HG03159 (cell line): ENCODE measurements around the gene TMPRSS12.
"Not testable (repeated sequence)": the region's sequence is repeated elsewhere in the genome, so short reads cannot be mapped to it uniquely, and the experiment has no call there.

ENCODE experiments used
- ATAC-seq: cut with Tn5 transposase; IDR thresholded peaks from one replicate; pipeline ENCODE4 v1.9.1; 2021; ENCODE audit warnings: mild to moderate bottlenecking, moderate library complexity; ENCODE audit not compliant: unreplicated experiment

TMPRSS12 gene

DNA sequence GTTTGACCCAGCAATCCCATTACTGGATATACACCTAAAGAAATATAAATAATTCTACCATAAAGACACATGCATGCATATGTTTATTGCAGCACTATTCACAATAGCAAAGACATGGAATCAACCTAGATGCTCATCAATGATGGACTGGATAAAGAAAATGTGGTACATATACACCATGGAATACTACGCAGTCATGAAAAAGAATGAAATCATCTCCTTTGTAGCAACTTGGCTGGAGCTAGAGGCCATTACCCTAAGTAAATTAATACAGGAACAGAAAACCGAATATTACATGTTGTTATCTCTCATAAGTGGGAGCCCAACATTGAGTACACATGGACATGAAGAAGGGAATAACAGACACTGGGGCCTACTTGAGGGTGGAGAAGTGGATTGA, 13.0 kb downstream of the TMPRSS12 start:
- ATAC-seq = not testable (repeated sequence)

DNA sequence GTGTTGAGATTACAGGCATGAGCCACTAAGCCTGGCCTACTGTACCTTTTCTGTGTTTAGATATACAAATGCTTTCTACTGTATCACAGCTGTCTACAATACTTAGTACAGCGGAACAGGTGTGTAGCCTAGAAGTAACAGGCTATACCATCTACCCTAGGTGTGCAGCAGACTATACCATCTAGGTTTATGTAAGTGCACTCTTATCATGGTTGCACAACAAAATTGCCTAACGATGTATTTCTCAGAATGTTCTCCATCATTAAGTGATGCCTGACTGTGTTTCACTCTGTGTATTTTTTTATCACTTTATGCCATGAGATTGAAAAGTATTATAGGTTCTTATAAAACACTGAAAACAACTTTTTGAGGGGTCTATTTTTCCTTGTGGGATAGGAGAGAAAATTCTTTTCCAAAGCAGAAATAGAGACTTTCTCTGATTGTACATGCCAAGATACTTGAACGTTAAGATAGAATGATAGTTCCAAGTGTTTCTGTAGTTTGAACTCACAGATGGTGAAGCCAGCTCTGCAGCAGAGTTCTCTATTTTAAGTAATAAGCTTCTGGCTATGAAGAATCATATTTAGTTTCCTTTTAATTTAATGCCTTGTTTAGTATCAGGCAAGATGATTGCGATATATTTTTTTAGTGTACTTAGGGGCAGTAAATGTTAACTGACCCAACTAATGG, 17.0 kb downstream of the TMPRSS12 start:
- no peak for ATAC-seq

DNA sequence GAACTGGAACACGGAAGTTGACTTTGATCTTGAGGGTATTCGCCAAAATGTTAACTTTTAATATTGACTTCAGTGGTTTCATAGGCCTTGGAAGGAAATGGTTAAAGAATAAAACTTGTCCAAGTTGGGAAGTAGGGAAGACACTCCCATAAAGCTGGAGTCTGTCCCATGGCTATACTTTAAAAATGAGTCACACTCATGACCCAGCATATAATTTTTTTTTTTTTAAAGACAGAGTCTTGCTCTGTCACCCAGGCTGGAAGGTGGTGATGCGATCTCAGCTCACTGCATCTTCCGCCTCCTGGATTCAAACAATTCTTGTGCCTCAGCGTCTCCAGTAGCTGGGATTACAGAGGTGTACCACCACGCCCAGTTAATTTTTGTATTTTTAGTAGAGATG, 19.6 kb downstream of the TMPRSS12 start:
- no peak for ATAC-seq

DNA sequence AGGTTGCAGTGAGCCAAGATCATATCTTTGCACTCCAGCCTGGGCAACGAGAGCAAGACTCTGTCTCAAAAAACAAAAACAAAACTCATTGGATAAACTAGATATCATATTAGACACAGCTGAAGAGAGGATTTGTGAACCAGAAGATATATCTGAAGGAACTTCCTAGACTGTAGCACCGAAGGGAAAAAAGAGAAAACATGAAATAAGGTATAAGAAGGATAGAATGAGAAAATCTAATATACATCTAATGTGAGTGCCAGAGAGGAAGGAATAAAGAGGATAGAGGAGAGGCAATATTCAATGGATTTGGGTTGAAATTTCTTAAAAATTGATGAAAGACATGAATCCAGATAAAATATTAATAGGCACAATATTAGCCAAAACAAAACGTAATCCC, 22.5 kb downstream of the TMPRSS12 start:
- ATAC-seq = no peak

DNA sequence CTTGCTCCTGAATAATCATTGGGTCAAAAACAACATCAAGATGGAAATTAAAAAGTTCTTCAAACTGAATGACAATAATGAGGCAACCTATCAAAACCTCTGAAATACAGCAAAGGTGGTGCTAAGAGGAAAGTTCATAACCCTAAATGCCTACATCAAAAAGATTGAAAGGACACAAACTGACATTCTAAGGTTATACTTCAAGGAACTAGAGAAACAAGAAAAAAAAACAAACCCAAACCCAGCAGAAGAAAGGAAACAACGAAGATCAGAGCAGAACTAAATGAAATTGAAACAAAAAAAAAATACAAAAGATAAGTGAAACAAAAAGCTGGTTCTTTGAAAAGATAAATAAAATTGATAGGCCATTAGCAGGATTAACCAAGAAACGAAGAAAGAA, 26.2 kb downstream of the TMPRSS12 start:
- ATAC-seq = not testable (repeated sequence)

DNA sequence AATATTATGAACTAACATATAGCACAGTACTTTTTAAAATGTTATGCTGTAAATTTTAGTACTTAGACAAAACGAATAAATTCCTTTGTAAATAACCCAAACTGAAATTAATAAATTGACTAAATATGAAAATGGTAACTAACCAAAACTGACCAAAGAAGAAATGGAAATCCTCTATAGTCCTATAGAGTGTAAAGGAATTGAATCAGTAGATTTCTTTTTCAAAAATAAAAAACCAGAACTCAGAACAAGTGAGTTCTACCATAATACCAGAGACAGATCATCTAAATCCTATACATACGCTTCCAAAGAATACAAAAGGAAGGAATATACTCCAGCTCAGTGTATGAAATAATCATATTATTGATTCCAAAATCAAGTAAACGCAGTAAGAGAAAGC, 39.8 kb downstream of the TMPRSS12 start:
- no peak for ATAC-seq

DNA sequence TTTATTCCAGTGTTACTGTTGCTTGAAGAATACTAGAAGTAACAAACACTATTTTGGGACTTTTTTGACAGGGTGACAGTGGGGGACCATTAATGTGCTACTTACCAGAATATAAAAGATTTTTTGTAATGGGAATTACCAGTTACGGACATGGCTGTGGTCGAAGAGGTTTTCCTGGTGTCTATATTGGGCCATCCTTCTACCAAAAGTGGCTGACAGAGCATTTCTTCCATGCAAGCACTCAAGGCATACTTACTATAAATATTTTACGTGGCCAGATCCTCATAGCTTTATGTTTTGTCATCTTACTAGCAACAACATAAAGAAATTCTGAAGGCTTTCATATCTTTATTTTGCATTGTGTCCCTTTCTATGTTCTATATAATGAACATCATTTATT, 44.5 kb downstream of the TMPRSS12 start:
- no peak for ATAC-seq

DNA sequence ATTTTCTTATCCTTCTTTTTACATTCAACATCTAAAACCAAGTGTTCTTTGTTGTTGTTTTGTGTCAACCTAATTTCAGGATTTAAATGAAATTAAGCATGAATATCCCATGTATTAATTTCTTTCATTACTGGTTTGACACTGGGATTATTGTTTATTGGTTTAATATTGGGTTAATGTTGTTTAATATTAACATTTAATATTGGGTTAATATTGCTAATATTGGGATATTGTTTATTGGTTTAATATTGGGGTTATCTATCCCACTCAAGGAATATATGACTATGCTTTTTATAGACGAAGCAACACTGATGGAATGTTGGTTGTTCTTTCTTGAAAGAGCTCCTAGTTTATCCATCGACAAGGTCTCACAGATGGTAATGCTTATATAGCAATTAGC, 45.9 kb downstream of the TMPRSS12 start:
- ATAC-seq = no peak

DNA sequence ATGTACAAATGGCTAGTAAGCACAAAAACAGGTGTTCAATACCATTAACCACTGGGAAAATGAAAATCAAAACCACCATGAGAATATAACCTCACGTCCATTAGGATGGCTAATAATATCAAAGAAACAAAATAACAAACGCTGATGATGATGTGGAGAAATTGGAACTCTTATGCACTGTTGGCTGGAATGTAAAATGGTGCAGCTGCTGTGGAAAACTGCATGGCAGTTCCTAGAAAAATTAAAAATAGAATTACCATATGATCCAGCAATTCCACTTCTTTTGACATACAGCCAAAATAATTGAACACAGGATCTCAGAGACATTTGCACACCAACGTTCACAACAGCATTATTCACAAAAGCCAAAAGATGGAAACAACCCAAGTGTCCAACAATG, 51.5 kb downstream of the TMPRSS12 start:
- no peak for ATAC-seq

DNA sequence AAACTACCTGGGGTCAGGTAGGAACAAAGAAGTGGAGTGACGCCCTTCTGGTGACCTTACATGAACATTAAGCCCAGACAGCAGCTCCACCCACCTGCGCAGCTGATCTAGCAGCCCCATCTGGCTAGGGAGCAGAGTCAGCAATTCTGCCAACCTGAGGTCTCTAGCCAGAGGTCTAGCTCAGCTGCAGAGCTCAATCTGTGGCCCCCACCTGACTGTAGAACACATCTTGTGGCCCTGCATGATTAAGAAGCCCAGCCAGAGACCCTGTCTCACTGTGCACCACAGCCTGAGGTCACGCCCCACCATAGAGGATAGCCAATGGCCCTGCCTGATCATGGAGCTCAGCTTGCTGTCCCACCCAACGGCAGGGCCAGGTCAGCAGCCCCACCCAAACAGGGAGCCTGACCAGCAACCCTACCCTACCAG, 59.0 kb downstream of the TMPRSS12 start:
- ATAC-seq = no peak

DNA sequence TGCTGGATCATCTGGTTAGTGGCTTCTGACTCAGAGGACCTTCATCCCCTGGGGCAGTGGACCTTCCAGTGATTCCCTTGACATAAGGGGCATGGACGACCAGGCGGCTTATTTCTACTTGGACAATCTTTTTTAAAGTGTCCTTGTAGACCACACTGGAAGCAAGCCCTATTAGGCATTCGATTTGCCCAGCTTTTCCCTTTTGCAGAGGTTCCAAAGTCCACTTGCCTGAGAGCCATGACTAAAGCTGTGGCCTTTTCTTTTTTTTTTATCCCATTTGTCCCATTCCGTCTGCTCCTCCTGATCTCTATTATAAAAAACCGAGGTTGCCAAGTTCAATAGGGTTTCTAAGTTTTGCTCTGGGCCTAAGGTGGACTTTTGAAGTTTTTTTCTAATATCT, 65.8 kb downstream of the TMPRSS12 start:
- not testable (repeated sequence) for ATAC-seq

DNA sequence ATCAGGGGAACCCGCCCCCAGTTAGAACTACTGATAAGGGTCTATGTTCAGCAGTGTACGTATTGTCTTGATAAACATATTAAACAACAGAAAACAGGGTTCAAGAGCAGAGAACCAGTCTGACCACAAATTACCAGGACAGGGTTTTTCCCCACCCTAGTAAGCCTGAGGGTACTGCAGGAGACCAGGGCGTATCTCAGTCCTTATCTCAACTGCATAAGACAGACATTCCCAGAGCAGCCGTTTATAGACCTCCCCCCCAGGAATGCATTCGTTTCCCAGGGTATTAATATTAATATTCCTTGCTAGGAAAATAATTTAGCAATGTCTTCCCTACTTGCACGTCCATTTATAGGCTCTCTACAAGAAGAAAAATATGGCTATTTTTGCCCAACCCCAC, 69.6 kb downstream of the TMPRSS12 start:
- ATAC-seq = not testable (repeated sequence)

DNA sequence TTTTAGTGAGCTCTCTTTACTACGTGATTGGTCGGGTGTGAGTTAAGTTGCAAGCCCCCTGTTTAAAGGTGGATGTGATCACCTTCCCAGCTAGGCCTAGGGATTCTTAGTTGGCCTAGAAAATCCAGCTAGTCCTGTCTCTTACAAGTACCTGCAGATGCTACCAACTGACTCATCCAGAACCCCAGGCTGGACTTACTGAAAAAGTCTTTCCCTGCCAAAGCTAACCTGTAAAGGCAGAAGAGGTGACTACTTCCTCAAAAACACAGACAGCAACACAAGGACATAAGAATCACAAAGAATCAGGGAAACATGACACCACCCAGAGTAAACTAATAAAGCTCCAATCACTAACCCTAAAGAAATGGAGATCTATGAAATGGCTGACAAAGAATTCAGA, 70.5 kb downstream of the TMPRSS12 start:
- no peak for ATAC-seq

DNA sequence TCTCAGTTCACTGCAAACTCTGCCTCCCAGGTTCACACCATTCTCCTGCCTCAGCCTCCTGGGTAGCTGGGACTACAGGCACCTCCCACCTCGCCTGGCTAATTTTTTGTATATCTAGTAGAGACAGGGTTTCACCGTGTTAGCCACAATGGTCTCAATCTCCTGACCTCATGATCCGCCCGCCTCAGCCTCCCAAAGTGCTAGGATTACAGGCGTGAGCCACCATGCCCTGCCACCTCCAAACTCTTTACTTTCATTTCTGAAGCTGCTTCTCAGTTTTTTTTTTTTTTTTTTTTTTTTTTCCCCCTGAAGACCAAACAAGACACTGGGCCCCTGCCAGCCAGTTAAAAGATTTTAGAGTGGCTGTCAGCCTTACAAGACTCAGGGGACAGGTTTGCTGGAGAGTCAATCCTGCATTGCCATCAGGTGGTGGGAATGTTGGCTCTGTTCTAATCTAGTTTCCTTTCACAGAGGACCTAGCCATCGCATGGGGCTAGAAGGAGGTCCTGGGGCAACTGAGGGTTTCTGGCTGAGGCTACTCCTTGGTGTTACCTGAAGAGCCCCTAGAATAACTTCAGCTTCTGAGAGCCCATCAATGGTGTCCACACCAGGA, 72.3 kb downstream of the TMPRSS12 start:
- no peak for ATAC-seq

DNA sequence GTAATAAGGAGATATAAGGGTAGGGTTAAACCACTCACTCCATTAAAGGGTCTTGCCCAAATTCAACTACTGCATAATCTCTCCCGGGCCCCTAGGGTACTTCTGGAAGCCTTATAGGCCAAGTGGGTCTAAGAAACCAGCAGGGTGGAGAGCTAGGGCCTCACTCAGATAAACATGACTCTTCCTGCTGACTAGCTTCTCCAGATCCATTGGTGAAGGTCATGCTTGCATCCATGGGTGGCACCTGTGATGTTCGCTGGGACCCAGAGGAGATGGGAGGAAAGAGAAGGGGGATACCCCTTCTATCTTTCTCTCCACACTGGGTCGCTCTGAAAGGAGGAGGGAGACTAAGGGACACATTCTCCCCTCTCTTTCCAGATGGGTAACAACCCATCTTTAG, 73.6 kb downstream of the TMPRSS12 start:
- no peak for ATAC-seq

DNA sequence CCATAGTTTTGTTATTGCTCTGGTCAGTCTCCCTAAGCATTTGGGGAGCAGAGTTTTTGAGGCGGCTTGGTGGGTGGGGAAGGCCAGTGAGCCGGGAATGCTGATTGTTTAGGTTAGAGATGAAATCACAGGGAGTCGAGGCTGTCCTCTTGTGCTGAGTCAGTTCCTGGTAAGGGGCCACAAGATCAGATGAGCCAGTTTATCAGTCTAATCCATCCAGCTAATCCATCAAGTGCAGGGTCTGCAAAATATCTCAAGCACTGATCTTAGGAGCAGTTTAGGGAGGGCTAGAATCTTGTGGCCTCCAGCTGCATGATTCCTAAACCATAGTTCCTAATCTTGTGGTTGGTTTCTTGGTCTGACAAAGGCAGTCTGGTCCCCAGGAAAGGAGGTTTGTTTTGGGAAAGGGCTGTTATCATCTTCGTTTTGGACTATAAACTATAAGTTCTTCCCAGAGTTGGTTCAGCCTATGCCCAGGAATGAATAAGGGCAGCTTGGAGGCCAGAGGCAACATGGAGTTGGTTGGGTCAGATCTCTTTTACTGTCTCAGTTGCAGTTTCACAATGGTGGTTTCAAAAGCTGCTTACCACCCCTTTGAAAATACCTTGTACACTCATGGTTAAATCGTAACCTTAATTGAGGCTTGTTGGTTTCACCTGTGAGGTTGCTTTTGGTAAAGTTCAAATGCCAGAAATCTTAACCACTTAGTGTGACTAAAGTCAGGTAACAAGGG, 76.0 kb downstream of the TMPRSS12 start:
- ATAC-seq = no peak

DNA sequence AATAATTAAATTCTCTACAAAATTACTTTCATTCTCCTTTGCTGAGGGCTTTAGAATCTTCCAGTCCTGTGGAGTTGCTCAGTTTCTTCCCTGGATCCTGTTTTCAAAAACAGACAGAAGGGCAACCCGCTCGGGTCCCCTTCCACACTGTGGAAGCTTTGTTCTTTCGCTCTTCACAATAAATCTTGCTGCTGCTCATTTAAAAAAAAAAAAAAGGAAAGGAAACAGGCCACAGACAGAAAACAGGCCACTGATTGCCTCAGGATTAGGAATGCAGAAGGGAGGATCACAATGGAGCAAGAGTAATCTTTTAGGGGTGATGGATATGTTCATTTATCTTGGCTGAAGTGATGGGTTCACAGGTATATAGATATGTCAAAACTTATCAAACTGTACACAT, 80.1 kb downstream of the TMPRSS12 start:
- ATAC-seq = no peak

DNA sequence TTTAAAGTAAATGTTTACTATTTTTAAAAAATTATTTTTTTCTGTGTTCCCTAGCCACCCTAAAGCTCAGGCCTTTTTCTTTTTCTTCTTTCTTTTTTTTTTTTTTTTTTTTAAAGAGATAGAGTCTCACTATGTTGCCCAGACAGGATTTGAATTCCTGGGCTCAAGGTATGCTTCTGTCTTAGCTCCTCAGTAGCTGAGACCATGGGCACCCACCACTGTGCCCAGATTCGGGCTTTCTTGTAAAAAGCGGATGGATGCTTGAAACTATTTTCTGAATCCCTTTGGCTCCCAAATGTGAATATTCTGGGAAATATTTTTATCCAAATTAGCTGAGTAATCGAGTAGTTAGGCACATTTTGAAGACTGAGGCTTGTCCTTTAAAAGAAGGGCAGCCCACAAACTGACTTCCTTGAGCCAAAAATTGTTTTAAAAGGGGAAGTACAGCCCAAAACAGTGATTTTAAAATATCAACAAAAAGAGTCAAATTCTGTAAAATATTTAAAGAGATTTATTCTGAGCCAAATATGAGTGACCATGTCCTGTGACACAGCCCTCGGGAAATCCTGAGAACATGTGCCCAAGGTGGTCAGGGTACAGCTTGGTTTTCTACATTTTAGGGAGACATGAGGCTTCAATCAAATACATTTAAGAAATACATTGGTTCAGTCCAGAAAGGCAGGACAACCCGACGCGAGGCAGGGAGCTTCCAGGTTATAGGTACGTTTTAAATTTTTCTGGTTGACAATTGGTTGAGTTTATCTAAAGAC, 80.8 kb downstream of the TMPRSS12 start:
- no peak for ATAC-seq

DNA sequence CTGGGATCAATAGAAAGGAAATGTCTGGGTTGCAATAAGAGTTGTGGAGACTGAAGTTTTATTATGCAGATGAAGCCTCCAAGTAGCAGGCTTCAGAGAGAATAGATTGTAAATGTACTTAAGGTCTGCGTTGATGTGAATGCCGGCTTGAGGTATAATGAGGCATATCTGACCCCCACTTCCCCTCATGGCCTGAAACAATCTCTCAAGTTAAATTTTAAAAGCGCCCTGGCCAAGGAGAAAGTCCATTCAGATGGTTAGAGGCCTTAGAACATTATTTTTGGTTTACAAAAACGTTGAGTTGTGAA, 81.4 kb downstream of the TMPRSS12 start:
- no peak for ATAC-seq

DNA sequence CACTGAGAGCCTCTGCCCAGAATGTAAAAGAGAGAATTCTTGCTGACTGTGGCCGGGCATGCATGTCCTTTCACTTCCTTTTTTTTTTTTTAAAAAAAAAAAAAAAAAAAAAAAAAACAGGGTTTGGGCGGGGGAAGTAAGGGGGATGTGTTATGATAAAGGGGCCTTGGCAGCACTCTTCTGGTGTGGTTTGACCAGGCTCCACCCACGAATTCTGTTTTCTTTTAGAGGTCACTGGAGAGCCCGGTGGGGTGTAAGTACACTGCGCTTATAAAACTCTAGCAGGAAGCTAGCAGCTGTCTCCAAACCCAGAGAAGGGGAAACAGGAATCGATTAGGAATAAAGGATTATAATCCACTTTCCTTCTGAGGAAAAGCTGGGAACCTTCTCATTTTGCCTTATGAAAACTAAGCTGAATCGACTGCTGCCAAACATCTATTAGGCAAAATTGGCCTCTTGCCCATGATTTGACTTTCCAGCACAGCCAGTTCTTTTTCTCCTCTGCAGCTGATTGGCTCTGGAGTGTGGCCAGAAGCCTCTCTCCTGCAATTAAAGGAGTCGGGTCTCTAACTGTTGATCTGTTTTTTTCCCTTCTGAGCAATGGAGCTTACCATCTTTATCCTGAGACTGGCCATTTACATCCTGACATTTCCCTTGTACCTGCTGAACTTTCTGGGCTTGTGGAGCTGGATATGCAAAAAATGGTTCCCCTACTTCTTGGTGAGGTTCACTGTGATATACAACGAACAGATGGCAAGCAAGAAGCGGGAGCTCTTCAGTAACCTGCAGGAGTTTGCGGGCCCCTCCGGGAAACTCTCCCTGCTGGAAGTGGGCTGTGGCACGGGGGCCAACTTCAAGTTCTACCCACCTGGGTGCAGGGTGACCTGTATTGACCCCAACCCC, 82.0 kb downstream of the TMPRSS12 start:
- ATAC-seq = peak; percentile 79

DNA sequence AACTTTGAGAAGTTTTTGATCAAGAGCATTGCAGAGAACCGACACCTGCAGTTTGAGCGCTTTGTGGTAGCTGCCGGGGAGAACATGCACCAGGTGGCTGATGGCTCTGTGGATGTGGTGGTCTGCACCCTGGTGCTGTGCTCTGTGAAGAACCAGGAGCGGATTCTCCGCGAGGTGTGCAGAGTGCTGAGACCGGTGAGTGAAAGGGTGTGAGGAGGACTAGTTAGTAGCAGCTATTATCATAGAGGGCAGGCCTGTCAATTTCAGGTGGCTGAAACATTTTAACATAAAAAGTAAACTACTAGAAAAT, 82.6 kb downstream of the TMPRSS12 start:
- ATAC-seq = no peak
